Astrocyte (in vitro differentiated cells and primary cell): Measurements from ENCODE around the gene ACTG1. TPM values are rescaled to one million over a fixed set of nuclear protein-coding genes. Genes with fewer than 3 reads are reported as not detected.

Experiments
- DNase-seq: peaks from one replicate; pipeline ENCODE4 v3.0.0-alpha.2; 2010; ENCODE audit warnings: low read depth
- FAIRE-seq: peaks from 2 replicates; lab custom pipeline; 2011; peaks lifted over from hg19 to GRCh38; lab: Jason Lieb, UNC
- H2AFZ ChIP-seq: 2 replicates; pipeline ENCODE4 v1.6.0; 2012; ENCODE audit warnings: low read depth, low read length, inconsistent platforms
- H3K27ac ChIP-seq: 2 replicates; pipeline ENCODE4 v1.5.1; 2011; ENCODE audit warnings: low read depth, low read length, inconsistent platforms
- H3K27me3 ChIP-seq: 2 replicates; pipeline ENCODE4 v1.6.0; 2011; ENCODE audit warnings: low read length, inconsistent platforms; ENCODE audit not compliant: insufficient read depth
- H3K36me3 ChIP-seq: 2 replicates; pipeline ENCODE4 v1.5.1; 2011; ENCODE audit warnings: low read length, inconsistent platforms; ENCODE audit not compliant: insufficient read depth
- H3K4me1 ChIP-seq: 2 replicates; pipeline ENCODE4 v1.5.1; 2011; ENCODE audit warnings: low read length, inconsistent platforms; ENCODE audit not compliant: insufficient read depth
- H3K4me2 ChIP-seq: 2 replicates; pipeline ENCODE4 v1.6.0; 2012; ENCODE audit warnings: low read length, inconsistent platforms
- H3K4me3 ChIP-seq: 2 replicates; pipeline ENCODE4 v1.5.1; 2011; ENCODE audit warnings: low read depth, mild to moderate bottlenecking, low read length, inconsistent platforms; ENCODE audit not compliant: insufficient read depth
- H3K79me2 ChIP-seq: 2 replicates; pipeline ENCODE4 v1.6.0; 2012; ENCODE audit warnings: mild to moderate bottlenecking, low read length, inconsistent platforms; ENCODE audit not compliant: insufficient read depth
- H3K9ac ChIP-seq: 2 replicates; pipeline ENCODE4 v1.6.0; 2012; ENCODE audit warnings: mild to moderate bottlenecking, low read length, inconsistent platforms
- H3K9me3 ChIP-seq: 2 replicates; pipeline ENCODE4 v1.5.1; 2012; ENCODE audit warnings: low read depth, mild to moderate bottlenecking, low read length, inconsistent platforms; ENCODE audit not compliant: insufficient read depth
- H4K20me1 ChIP-seq: 2 replicates; pipeline ENCODE4 v1.6.0; 2012; ENCODE audit warnings: low read length, inconsistent platforms; ENCODE audit not compliant: insufficient read depth
- H3K27ac Mint-ChIP-seq: one replicate; pipeline ENCODE4 v1.8.0; 2021; ENCODE audit warnings: mild to moderate bottlenecking, mixed read lengths; ENCODE audit not compliant: unreplicated experiment
- H3K27me3 Mint-ChIP-seq: one replicate; pipeline ENCODE4 v1.8.0; 2021; ENCODE audit warnings: low read depth, mixed read lengths; ENCODE audit not compliant: unreplicated experiment
- H3K36me3 Mint-ChIP-seq: one replicate; pipeline ENCODE4 v1.8.0; 2021; ENCODE audit warnings: low read depth, mixed read lengths; ENCODE audit not compliant: unreplicated experiment
- H3K4me1 Mint-ChIP-seq: one replicate; pipeline ENCODE4 v1.8.0; 2021; ENCODE audit warnings: low read depth, mixed read lengths; ENCODE audit not compliant: unreplicated experiment
- H3K4me3 Mint-ChIP-seq: one replicate; pipeline ENCODE4 v1.8.0; 2021; ENCODE audit warnings: mild to moderate bottlenecking, moderate library complexity, mixed read lengths; ENCODE audit not compliant: unreplicated experiment
- H3K9me3 Mint-ChIP-seq: one replicate; pipeline ENCODE4 v1.8.0; 2021; ENCODE audit warnings: mild to moderate bottlenecking, mixed read lengths; ENCODE audit not compliant: unreplicated experiment
- EZH2 ChIP-seq: IDR thresholded peaks from 2 replicates; pipeline ENCODE4 v1.6.1; 2012; ENCODE audit warnings: mild to moderate bottlenecking, low read length, inconsistent platforms; ENCODE audit not compliant: insufficient read depth
- total RNA-seq: library from RNA; stranded (reverse); gene quantifications from 2 replicates; pipeline ENCODE4 v1.2.1, GENCODE V29; 2021
- TF ChIP-seq, protein P1 (sequence below): IDR thresholded peaks from 2 replicates; pipeline ENCODE4 v1.5.1; 2011; ENCODE audit warnings: low read depth, mild to moderate bottlenecking, inconsistent platforms, low read length, moderate library complexity; ENCODE audit not compliant: insufficient read depth

The ACTG1 gene
- total RNA-seq, 1 donor from 2014 or later: 7,369 TPM

DNA sequence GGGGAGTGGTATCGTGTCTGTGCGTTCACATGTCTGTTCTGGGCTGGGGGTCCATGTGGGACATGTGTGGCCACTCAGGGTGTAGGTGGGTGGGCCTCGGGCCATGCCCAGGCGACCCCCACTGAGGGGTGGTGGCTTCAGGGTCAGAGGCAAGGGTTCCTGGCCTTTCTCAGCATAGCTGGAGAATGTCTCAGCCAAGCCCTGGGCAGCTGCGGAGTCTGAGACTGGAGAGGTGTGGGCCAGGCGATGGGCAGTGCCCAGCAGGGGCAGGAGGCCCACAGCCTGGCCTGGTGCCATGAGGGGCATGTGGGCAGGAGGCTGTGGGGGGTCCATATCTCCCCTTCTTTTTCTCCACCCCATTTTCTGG, 16.8 kb upstream of the ACTG1 start:
- Mint-ChIP-seq H3K27me3 (no peaks in the 10 kb centered on the region), H3K9me3 (no peaks in the 10 kb centered on the region), H3K4me3 (no peak overlapping the region), H3K4me1 (no peaks in the 10 kb centered on the region), H3K36me3 (peaks cover 3% of the 10 kb centered on the region), H3K27ac (no peak overlapping the region)
- Histone ChIP-seq H4K20me1 (peaks cover 3% of the 10 kb centered on the region), H3K9ac (no peak overlapping the region), H3K36me3 (no peaks in the 10 kb centered on the region), H3K4me1 (peaks cover 3% of the 10 kb centered on the region), H3K79me2 (no peaks in the 10 kb centered on the region), H3K4me2 (no peak overlapping the region), H3K9me3 (no peaks in the 10 kb centered on the region), H2AFZ (no peak overlapping the region), H3K4me3 (no peak overlapping the region), H3K27me3 (peaks cover 7% of the 10 kb centered on the region), H3K27ac (no peak overlapping the region)
- no peak for FAIRE-seq
- TF ChIP-seq, protein P1, sequence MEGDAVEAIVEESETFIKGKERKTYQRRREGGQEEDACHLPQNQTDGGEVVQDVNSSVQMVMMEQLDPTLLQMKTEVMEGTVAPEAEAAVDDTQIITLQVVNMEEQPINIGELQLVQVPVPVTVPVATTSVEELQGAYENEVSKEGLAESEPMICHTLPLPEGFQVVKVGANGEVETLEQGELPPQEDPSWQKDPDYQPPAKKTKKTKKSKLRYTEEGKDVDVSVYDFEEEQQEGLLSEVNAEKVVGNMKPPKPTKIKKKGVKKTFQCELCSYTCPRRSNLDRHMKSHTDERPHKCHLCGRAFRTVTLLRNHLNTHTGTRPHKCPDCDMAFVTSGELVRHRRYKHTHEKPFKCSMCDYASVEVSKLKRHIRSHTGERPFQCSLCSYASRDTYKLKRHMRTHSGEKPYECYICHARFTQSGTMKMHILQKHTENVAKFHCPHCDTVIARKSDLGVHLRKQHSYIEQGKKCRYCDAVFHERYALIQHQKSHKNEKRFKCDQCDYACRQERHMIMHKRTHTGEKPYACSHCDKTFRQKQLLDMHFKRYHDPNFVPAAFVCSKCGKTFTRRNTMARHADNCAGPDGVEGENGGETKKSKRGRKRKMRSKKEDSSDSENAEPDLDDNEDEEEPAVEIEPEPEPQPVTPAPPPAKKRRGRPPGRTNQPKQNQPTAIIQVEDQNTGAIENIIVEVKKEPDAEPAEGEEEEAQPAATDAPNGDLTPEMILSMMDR: no peak
- no peak for TF ChIP-seq EZH2
- DNase-seq: no peak

DNA sequence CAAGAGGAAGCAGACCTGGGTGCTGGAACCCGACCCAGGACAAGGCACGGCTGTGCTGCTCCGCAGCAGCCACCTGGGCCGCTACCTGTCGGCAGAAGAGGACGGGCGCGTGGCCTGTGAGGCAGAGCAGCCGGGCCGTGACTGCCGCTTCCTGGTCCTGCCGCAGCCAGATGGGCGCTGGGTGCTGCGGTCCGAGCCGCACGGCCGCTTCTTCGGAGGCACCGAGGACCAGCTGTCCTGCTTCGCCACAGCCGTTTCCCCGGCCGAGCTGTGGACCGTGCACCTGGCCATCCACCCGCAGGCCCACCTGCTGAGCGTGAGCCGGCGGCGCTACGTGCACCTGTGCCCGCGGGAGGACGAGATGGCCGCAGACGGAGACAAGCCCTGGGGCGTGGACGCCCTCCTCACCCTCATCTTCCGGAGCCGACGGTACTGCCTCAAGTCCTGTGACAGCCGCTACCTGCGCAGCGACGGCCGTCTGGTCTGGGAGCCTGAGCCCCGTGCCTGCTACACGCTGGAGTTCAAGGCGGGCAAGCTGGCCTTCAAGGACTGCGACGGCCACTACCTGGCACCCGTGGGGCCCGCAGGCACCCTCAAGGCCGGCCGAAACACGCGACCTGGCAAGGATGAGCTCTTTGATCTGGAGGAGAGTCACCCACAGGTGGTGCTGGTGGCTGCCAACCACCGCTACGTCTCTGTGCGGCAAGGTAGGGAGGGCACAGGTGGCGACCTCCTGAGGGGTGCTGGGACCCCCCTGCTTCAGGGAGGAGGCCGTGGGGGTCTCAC, 16.2 kb upstream of the ACTG1 start:
- Mint-ChIP-seq H3K9me3 (no peaks in the 10 kb centered on the region), H3K27me3 (no peaks in the 10 kb centered on the region), H3K4me3 (no peak overlapping the region), H3K4me1 (no peaks in the 10 kb centered on the region), H3K36me3 (peaks cover 3% of the 10 kb centered on the region), H3K27ac (no peak overlapping the region)
- TF ChIP-seq, protein P1: no peak
- no peak for TF ChIP-seq EZH2
- Histone ChIP-seq H3K27me3 (peaks cover 7% of the 10 kb centered on the region), H3K36me3 (no peaks in the 10 kb centered on the region), H3K4me1 (peaks cover 3% of the 10 kb centered on the region), H3K4me3 (no peak overlapping the region), H3K9me3 (no peaks in the 10 kb centered on the region), H3K79me2 (no peaks in the 10 kb centered on the region), H3K9ac (no peak overlapping the region), H3K27ac (no peak overlapping the region), H4K20me1 (peaks cover 4% of the 10 kb centered on the region), H2AFZ (no peak overlapping the region), H3K4me2 (no peak overlapping the region)
- DNase-seq (no peak), FAIRE-seq (no peak)

- Histone ChIP-seq H3K4me2 (no peak overlapping the region), H3K9ac (no peak overlapping the region), H3K9me3 (no peaks in the 10 kb centered on the region), H3K36me3 (no peaks in the 10 kb centered on the region), H3K27me3 (peaks cover 7% of the 10 kb centered on the region), H3K4me1 (peaks cover 8% of the 10 kb centered on the region), H3K27ac (no peak overlapping the region), H3K4me3 (no peak overlapping the region), H2AFZ (no peak overlapping the region), H3K79me2 (no peaks in the 10 kb centered on the region), H4K20me1 (peaks cover 9% of the 10 kb centered on the region)
- Mint-ChIP-seq H3K4me1 (no peaks in the 10 kb centered on the region), H3K4me3 (no peak overlapping the region), H3K27ac (no peak overlapping the region), H3K27me3 (no peaks in the 10 kb centered on the region), H3K9me3 (no peaks in the 10 kb centered on the region), H3K36me3 (peaks cover 2% of the 10 kb centered on the region)
- DNase-seq (no peak), FAIRE-seq (no peak)
- TF ChIP-seq EZH2: no peak
- TF ChIP-seq, protein P1: no peak
These were observed 15.7 kb upstream of the ACTG1 start for GRCh38 chr17:81528384-81528650.
